HCT116 (cell line): ENCODE measurements around the gene DGAT2L6. TPM values are rescaled to one million over a fixed set of nuclear protein-coding genes. Genes with fewer than 3 reads are reported as not detected.

Source experiments
- ATAC-seq: fragments of 200-7000 bp; cut with Tn5 transposase; 2 replicates; pipeline ENCODE4 v1.9.1; 2020; ENCODE audit warnings: mild to moderate bottlenecking, moderate library complexity
- BruUV-seq: library from RNA; stranded (reverse); fragments of 400-500 nt; replicated peaks from 2 replicates; lab custom pipeline; 2021; lab: Mats Ljungman, UMichigan
- CTCF ChIA-PET: fragments of 300-600 bp; sonication (Branson Sonifier 250); formaldehyde crosslinking; loops from one replicate; lab custom pipeline; 2021; ENCODE audit warnings: antibody characterized with exemption; lab: Charles Lee
- POLR2A ChIA-PET: fragments of 300-600, 350-600 bp; sonication (Branson Sonifier 250); formaldehyde crosslinking; loops from one replicate; lab custom pipeline; 2021; ENCODE audit warnings: antibody characterized with exemption; lab: Charles Lee
- RAD21 ChIA-PET, 2 experiments: fragments of 300-600 bp; sonication (Branson Sonifier 250); formaldehyde crosslinking; loops; one replicate each; lab custom pipeline; 2023; ENCODE audit warnings: low total read pairs in 2 of 2; ENCODE audit not compliant: uncharacterized antibody in 2 of 2, unreplicated experiment in 2 of 2, low non-redundant PET in 1 of 2; lab: Charles Lee
- DNase-seq: peaks from one replicate; pipeline ENCODE4 v3.0.0-alpha.2; 2010; ENCODE audit warnings: low read depth, low spot score
- H2AFZ ChIP-seq: fragments of 200-600 bp; shearing (Covaris generic), sonication (generic); 2 replicates; pipeline ENCODE4 v1.6.1; 2017; ENCODE audit warnings: low read depth, mixed run types, mixed read lengths, antibody characterized with exemption, low read length; ENCODE audit not compliant: poor library complexity, severe bottlenecking
- H3K27ac ChIP-seq: 2 replicates; pipeline ENCODE4 v1.5.1; 2012; ENCODE audit warnings: low read depth, low read length
- H3K27me3 ChIP-seq: fragments of 200-600 bp; sonication (generic); 2 replicates; pipeline ENCODE4 v1.6.1; 2016; ENCODE audit warnings: mixed run types, low read length, mixed read lengths; ENCODE audit not compliant: insufficient read depth
- H3K36me3 ChIP-seq, 2 experiments: fragments of 200-500 bp in 1 of 2; fragments of 200-600 bp in 1 of 2; sonication (Bioruptor generic) in 1 of 2; sonication (generic) in 1 of 2; 2 replicates each; pipeline versions ENCODE4 v1.5.1 to v1.6.1; 2014 to 2016; ENCODE audit warnings: low read length in 2 of 2, inconsistent platforms in 1 of 2, mixed read lengths in 1 of 2, mixed run types in 1 of 2; ENCODE audit not compliant: insufficient read depth in 2 of 2, control insufficient read depth in 1 of 2
- H3K4me1 ChIP-seq, 2 experiments: fragments of 200-600 bp in 1 of 2; sonication (generic) in 1 of 2; 2 replicates each; pipeline versions ENCODE4 v1.5.1 to v1.6.1; 2012 to 2017; ENCODE audit warnings: low read length in 2 of 2, inconsistent platforms in 1 of 2, mild to moderate bottlenecking in 1 of 2, mixed read lengths in 1 of 2, mixed run types in 1 of 2, moderate library complexity in 1 of 2; ENCODE audit not compliant: insufficient read depth in 2 of 2, control insufficient read depth in 1 of 2
- H3K4me2 ChIP-seq: fragments of 200-600 bp; sonication (generic); 2 replicates; pipeline ENCODE4 v1.6.1; 2017; ENCODE audit warnings: mixed run types, low read length, mixed read lengths
- H3K4me3 ChIP-seq, 2 experiments: fragments of 200-600 bp in 1 of 2; sonication (generic) in 1 of 2; replicated peaks in 1 of 2; 2 replicates each; pipeline ENCODE4 v1.5.1; 2011 to 2016; ENCODE audit warnings: low read length in 2 of 2, control low read depth in 1 of 2, low read depth in 1 of 2, mild to moderate bottlenecking in 1 of 2, mixed read lengths in 1 of 2, mixed run types in 1 of 2
- H3K79me2 ChIP-seq: fragments of 200-600 bp; sonication (generic); 2 replicates; pipeline ENCODE4 v1.6.1; 2017; ENCODE audit warnings: mild to moderate bottlenecking, mixed run types, low read length, moderate library complexity, mixed read lengths; ENCODE audit not compliant: insufficient read depth
- H3K9ac ChIP-seq: fragments of 200-600 bp; sonication (generic); 2 replicates; pipeline ENCODE4 v1.6.1; 2016; ENCODE audit warnings: low read length, mixed read lengths
- H3K9me2 ChIP-seq: fragments of 200-600 bp; sonication (generic), shearing (Covaris generic); 2 replicates; pipeline ENCODE4 v1.6.1; 2017; ENCODE audit warnings: mixed run types, mild to moderate bottlenecking, moderate library complexity; ENCODE audit not compliant: insufficient read depth
- H3K9me3 ChIP-seq, 2 experiments: fragments of 200-500 bp in 1 of 2; fragments of 200-600 bp in 1 of 2; sonication (Bioruptor generic) in 1 of 2; sonication (generic) in 1 of 2; 2 replicates each; pipeline ENCODE4 v1.6.1; 2014 to 2017; ENCODE audit warnings: low read length in 2 of 2, mixed read lengths in 2 of 2, inconsistent platforms in 1 of 2, low read depth in 1 of 2, mild to moderate bottlenecking in 1 of 2, mixed run types in 1 of 2, moderate library complexity in 1 of 2; ENCODE audit not compliant: control insufficient read depth in 1 of 2, insufficient read depth in 1 of 2
- H4K20me1 ChIP-seq: fragments of 200-600 bp; sonication (generic), shearing (Covaris generic); 2 replicates; pipeline ENCODE4 v1.6.1; 2017; ENCODE audit warnings: mixed run types, mild to moderate bottlenecking, moderate library complexity; ENCODE audit not compliant: insufficient read depth
- CEBPB ChIP-seq: IDR thresholded peaks from 2 replicates; pipeline ENCODE4 v1.6.1; 2012; ENCODE audit warnings: low read depth
- CTCF ChIP-seq, 3 experiments: fragments of 200-600 bp in 1 of 3; sonication (generic) in 1 of 3; IDR thresholded peaks in 2 of 3; conservative IDR thresholded peaks in 1 of 3; 2 replicates each; pipeline ENCODE4 v1.5.1; 2012 to 2017; ENCODE audit warnings: low read depth in 2 of 3, low read length in 2 of 3, antibody characterized with exemption in 1 of 3, borderline replicate concordance in 1 of 3, control low read depth in 1 of 3, mild to moderate bottlenecking in 1 of 3, mixed read lengths in 1 of 3, mixed run types in 1 of 3, moderate library complexity in 1 of 3; ENCODE audit not compliant: insufficient read depth in 1 of 3
- EZH2 ChIP-seq: fragments of 200-600 bp; sonication (generic); IDR thresholded peaks from 2 replicates; pipeline ENCODE4 v1.6.1; 2017; ENCODE audit warnings: antibody characterized with exemption, mixed run types
- EZH2phosphoT487 ChIP-seq: fragments of 200-600 bp; IDR thresholded peaks from 2 replicates; pipeline ENCODE4 v1.6.1; 2018; ENCODE audit warnings: antibody characterized with exemption, borderline replicate concordance
- JUND ChIP-seq: IDR thresholded peaks from 2 replicates; pipeline ENCODE4 v1.6.1; 2012
- MAX ChIP-seq: IDR thresholded peaks from 2 replicates; pipeline ENCODE4 v1.6.1; 2012
- SP1 ChIP-seq: IDR thresholded peaks from 2 replicates; pipeline ENCODE4 v1.6.1; 2012; ENCODE audit warnings: low read depth
- TCF7L2 ChIP-seq: IDR thresholded peaks from 2 replicates; pipeline ENCODE4 v1.7.0; 2011; ENCODE audit warnings: borderline replicate concordance, inconsistent platforms; ENCODE audit not compliant: insufficient read depth, insufficient read length; ENCODE audit errors: extremely low read depth
- YY1 ChIP-seq: IDR thresholded peaks from 2 replicates; pipeline ENCODE4 v1.6.1; 2011; ENCODE audit warnings: low read length, low read depth, moderate library complexity, mild to moderate bottlenecking; ENCODE audit not compliant: insufficient replicate concordance; ENCODE audit errors: extremely low read depth
- ZNF274 ChIP-seq: fragments of 200-500 bp; sonication (Bioruptor generic); IDR thresholded peaks from 2 replicates; pipeline ENCODE4 v1.6.1; 2014; ENCODE audit warnings: mild to moderate bottlenecking, low read depth, low read length, inconsistent platforms
- intact Hi-C: fragments of 100-400 bp; cut with micrococcal nuclease; formaldehyde crosslinking; loops from 2 replicates; pipeline ENCODE4 v1.10.0; 2022
- total RNA-seq: library from RNA; stranded (reverse); gene quantifications from one replicate; pipeline ENCODE4 v1.2.1, GENCODE V29; 2021; ENCODE audit not compliant: unreplicated experiment

DGAT2L6 gene
- total RNA-seq, 1 experiment from 2014 or later = not detected

DNA sequence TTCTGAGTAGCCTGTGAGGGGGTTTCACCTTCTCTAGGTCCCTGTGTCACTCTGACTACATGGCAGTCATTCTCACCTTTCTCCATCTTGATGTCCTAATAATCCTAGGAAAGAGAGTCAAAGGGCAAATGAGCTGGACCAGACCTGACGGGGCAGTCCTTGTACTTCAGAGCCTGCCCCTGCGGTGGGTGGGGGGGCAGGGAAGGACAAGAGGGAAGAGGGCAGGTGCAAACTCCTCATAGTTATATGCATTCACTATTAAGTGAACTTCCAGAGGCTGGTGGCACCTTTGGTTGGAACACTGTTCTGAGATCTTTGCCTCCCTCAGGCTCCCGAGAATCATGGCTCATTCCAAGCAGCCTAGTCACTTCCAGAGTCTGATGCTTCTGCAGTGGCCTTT, 57.1 kb downstream of the DGAT2L6 start, which contains the start of gene AWAT1 (continued):
- no peak for TF ChIP-seq CTCF (IDR thresholded peaks at IDR 0.05 in 2 of 3, conservative IDR thresholded peaks at IDR 0.05 in 1 of 3; ENCODE audit: borderline replicate concordance in 1 of 3, insufficient read depth in 1 of 3, low read depth in 2 of 3, low read length in 2 of 3)

DNA sequence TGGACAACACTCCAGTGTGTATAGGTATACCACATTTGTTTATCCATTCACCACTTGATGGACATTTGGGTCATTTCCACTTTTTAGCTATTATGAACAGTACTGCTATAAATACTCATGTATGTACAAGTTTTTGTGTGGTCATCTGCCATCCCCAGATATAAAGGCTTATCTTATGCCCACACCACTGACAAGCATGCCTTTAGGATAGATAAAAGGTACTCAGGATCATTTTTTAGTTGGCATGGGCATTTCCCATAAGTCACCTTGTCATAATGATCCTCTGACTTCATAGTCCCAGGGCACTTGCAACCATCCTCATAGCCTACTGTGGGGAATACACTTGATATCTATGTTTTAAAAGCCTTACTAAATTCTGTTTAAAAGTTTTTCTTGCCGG, 63.5 kb downstream of the DGAT2L6 start:
- ChIA-PET CTCF (no interaction called here), RAD21 (no interaction called here), POLR2A (no interaction called here)
- no peak overlapping the region for H3K4me3 ChIP-seq
- no peaks in the 10 kb centered on the region for H4K20me1 ChIP-seq
- no peaks in the 10 kb centered on the region for H3K27me3 ChIP-seq
- no TSS peak for BruUV-seq
- H3K4me2 ChIP-seq = no peak overlapping the region
- H2AFZ ChIP-seq = no peak overlapping the region
- no peaks in the 10 kb centered on the region for H3K9me2 ChIP-seq
- no peak for DNase-seq
- H3K9me3 ChIP-seq = no peaks in the 10 kb centered on the region
- intact Hi-C loops = no loop called here
- H3K27ac ChIP-seq = no peak overlapping the region
- peaks cover 0 to 25% of the 10 kb centered on the region in 2 experiments; a peak in 1 of 4 replicates for H3K4me1 ChIP-seq
- no peak for ATAC-seq
- H3K36me3 ChIP-seq = no peaks in the 10 kb centered on the region
- no peak overlapping the region for H3K9ac ChIP-seq
- no peak for TF ChIP-seq EZH2
- no peak for TF ChIP-seq CTCF (IDR thresholded peaks at IDR 0.05 in 2 of 3, conservative IDR thresholded peaks at IDR 0.05 in 1 of 3; ENCODE audit: borderline replicate concordance in 1 of 3, insufficient read depth in 1 of 3, low read depth in 2 of 3, low read length in 2 of 3)
- no peak for TF ChIP-seq TCF7L2
- no peak for TF ChIP-seq SP1
- no peak for TF ChIP-seq CEBPB
- no peak for TF ChIP-seq MAX
- TF ChIP-seq EZH2phosphoT487 = no peak
- no peak for TF ChIP-seq JUND
- TF ChIP-seq YY1 = no peak
- TF ChIP-seq ZNF274 = no peak
- H3K79me2 ChIP-seq = no peaks in the 10 kb centered on the region
